HEK293T (cell line): ENCODE measurements around the gene RAB30.

Experiments
- CTBP1 ChIP-seq: fragments of 450-650 bp; IDR thresholded peaks from 2 replicates; pipeline ENCODE4 v1.6.1; 2016; ENCODE audit warnings: borderline replicate concordance
- ELF4 ChIP-seq: fragments of 450-650 bp; IDR thresholded peaks from 2 replicates; pipeline ENCODE4 v1.6.1; 2017; ENCODE audit warnings: antibody characterized with exemption
- FOXM1 ChIP-seq: fragments of 450-650 bp; IDR thresholded peaks from 2 replicates; pipeline ENCODE4 v1.6.1; 2017; ENCODE audit warnings: mild to moderate bottlenecking, borderline replicate concordance
- NFRKB ChIP-seq: fragments of 450-650 bp; IDR thresholded peaks from 2 replicates; pipeline ENCODE4 v1.6.1; 2016; ENCODE audit warnings: mild to moderate bottlenecking, moderate library complexity
- SP1 ChIP-seq: fragments of 450-650 bp; IDR thresholded peaks from 2 replicates; pipeline ENCODE4 v1.6.1; 2017
- SUZ12 ChIP-seq: fragments of 450-650 bp; IDR thresholded peaks from 2 replicates; pipeline ENCODE4 v1.6.1; 2016; ENCODE audit warnings: mild to moderate bottlenecking

DNA sequence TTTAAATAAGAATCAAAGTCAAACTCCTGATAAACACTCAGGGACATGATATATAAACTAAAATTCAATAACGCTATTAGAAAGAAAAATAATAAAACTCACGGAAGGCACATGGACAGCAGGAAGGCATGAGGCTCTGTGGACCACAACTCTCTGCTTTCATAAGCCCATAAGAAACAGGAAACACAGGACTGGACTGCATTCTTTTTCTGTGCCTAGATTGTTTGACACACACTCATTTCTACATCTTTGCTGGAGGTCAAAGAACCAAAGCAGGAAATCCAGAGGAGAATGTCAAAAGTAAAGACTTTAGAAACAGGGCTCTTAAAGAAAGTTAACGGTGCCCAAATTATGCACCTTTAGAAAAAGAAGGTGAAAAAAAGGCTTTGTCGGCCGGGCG is 71.3 kb downstream of the RAB30 start:
- TF ChIP-seq NFRKB (no peak), FOXM1 (no peak), CTBP1 (no peak), SUZ12 (no peak), ELF4 (no peak), SP1 (no peak)
